CD14-positive monocyte (primary cell): ENCODE results near the gene LRP6. TPM values are rescaled to one million over a fixed set of nuclear protein-coding genes. Genes with fewer than 3 reads are reported as not detected.

Source experiments
- DNase-seq, 3 donors: peaks; one replicate each; pipeline ENCODE4 v3.0.0-alpha.2; 2011 to 2022
- H2AFZ ChIP-seq: 2 replicates; pipeline ENCODE4 v1.6.0; 2012; ENCODE audit warnings: mild to moderate bottlenecking, low read depth, low read length, inconsistent platforms; ENCODE audit not compliant: insufficient read depth, poor library complexity, severe bottlenecking
- H3K27ac ChIP-seq, 2 donors: 1 replicate in 1 of 2; 2 replicates in 1 of 2; pipeline ENCODE4 v1.5.1; 2012 to 2013; ENCODE audit warnings: low read length in 2 of 2, control low read depth in 1 of 2, inconsistent platforms in 1 of 2, low read depth in 1 of 2, mild to moderate bottlenecking in 1 of 2
- H3K27me3 ChIP-seq, 2 donors: one replicate each; pipeline versions ENCODE4 v1.6.0 to v1.6.1; 2011 to 2013; ENCODE audit warnings: low read length in 2 of 2; ENCODE audit not compliant: control insufficient read depth in 2 of 2, insufficient read depth in 2 of 2
- H3K36me3 ChIP-seq, 2 donors: replicated peaks in 1 of 2; 1 replicate in 1 of 2; 2 replicates in 1 of 2; pipeline versions ENCODE4 v1.5.1 to v1.6.1; 2012 to 2013; ENCODE audit warnings: low read length in 2 of 2, control low read depth in 1 of 2, inconsistent platforms in 1 of 2, mild to moderate bottlenecking in 1 of 2; ENCODE audit not compliant: insufficient read depth in 2 of 2, control insufficient read depth in 1 of 2
- H3K4me1 ChIP-seq, 2 donors: 1 replicate in 1 of 2; 2 replicates in 1 of 2; pipeline versions ENCODE4 v1.5.1 to v1.6.1; 2012 to 2013; ENCODE audit warnings: low read length in 2 of 2, control low read depth in 1 of 2, inconsistent platforms in 1 of 2, mild to moderate bottlenecking in 1 of 2, moderate library complexity in 1 of 2; ENCODE audit not compliant: insufficient read depth in 2 of 2, control insufficient read depth in 1 of 2
- H3K4me2 ChIP-seq: replicated peaks from 2 replicates; pipeline ENCODE3; 2012; ENCODE audit warnings: low read length, moderate library complexity, mild to moderate bottlenecking; ENCODE audit not compliant: poor library complexity, severe bottlenecking; ENCODE audit errors: extremely low read depth
- H3K4me3 ChIP-seq, 3 experiments: fragments of 200-600 bp in 1 of 3; sonication (generic) in 1 of 3; replicated peaks in 1 of 3; 1 replicate in 2 of 3; 2 replicates in 1 of 3; pipeline ENCODE4 v1.5.1; 2011 to 2013; ENCODE audit warnings: low read length in 3 of 3, mild to moderate bottlenecking in 3 of 3, control low read depth in 2 of 3, low read depth in 2 of 3, inconsistent platforms in 1 of 3, moderate library complexity in 1 of 3
- H3K79me2 ChIP-seq: 2 replicates; pipeline ENCODE4 v1.6.0; 2012; ENCODE audit warnings: mild to moderate bottlenecking, control low read depth, inconsistent platforms, low read length, moderate library complexity; ENCODE audit not compliant: insufficient read depth
- H3K9ac ChIP-seq: 2 replicates; pipeline ENCODE4 v1.6.0; 2017; ENCODE audit warnings: low read length, mild to moderate bottlenecking; ENCODE audit not compliant: insufficient read depth, poor library complexity, severe bottlenecking
- H3K9me3 ChIP-seq, 2 donors: replicated peaks in 1 of 2; 1 replicate in 1 of 2; 2 replicates in 1 of 2; pipeline versions ENCODE4 v1.5.1 to v1.6.1; 2012 to 2013; ENCODE audit warnings: low read length in 2 of 2, control low read depth in 1 of 2; ENCODE audit not compliant: control insufficient read depth in 1 of 2, insufficient read depth in 1 of 2
- H4K20me1 ChIP-seq: 2 replicates; pipeline ENCODE4 v1.6.0; 2012; ENCODE audit warnings: mild to moderate bottlenecking, low read length, control low read depth, moderate library complexity; ENCODE audit not compliant: insufficient read depth
- H3K27ac Mint-ChIP-seq, 7 donors: one replicate each; pipeline ENCODE4 v1.8.0; 2020; ENCODE audit warnings: mild to moderate bottlenecking in 7 of 7, mixed read lengths in 7 of 7, moderate library complexity in 6 of 7, inconsistent platforms in 2 of 7
- H3K27me3 Mint-ChIP-seq, 3 donors: one replicate each; pipeline ENCODE4 v1.8.0; 2021 to 2022; ENCODE audit warnings: low read depth in 3 of 3, mild to moderate bottlenecking in 3 of 3, mixed read lengths in 3 of 3, moderate library complexity in 3 of 3, inconsistent platforms in 1 of 3
- H3K36me3 Mint-ChIP-seq, 2 donors: one replicate each; pipeline ENCODE4 v1.8.0; 2020; ENCODE audit warnings: mixed read lengths in 2 of 2, inconsistent platforms in 1 of 2, mild to moderate bottlenecking in 1 of 2
- H3K4me1 Mint-ChIP-seq: one replicate; pipeline ENCODE4 v1.8.0; 2020; ENCODE audit warnings: mild to moderate bottlenecking, mixed read lengths
- H3K4me3 Mint-ChIP-seq, 2 donors: one replicate each; pipeline ENCODE4 v1.8.0; 2020; ENCODE audit warnings: mild to moderate bottlenecking in 2 of 2, mixed read lengths in 2 of 2, moderate library complexity in 1 of 2
- H3K9me3 Mint-ChIP-seq, 7 donors: one replicate each; pipeline ENCODE4 v1.8.0; 2020 to 2022; ENCODE audit warnings: mixed read lengths in 7 of 7, mild to moderate bottlenecking in 6 of 7, moderate library complexity in 6 of 7, inconsistent platforms in 2 of 7
- WGBS: methylation state at CpG from one replicate; pipeline ENCODE4 v1.1.5; 2013; ENCODE audit warnings: missing lambda C conversion rate; ENCODE audit not compliant: insufficient coverage; 5-methylcytosine and 5-hydroxymethylcytosine counted together
- intact Hi-C, 2 donors: fragments of 100-400 bp; cut with micrococcal nuclease; formaldehyde crosslinking; loops; one replicate each; pipeline versions ENCODE4 v1.15.0 to v1.15.1; 2023
- polyA plus RNA-seq, 3 donors: library from polyadenylated mRNA; depleted of rRNA in 1 of 3; unstranded in 2 of 3; stranded (reverse) in 1 of 3; fragments of 300-500 nt in 2 of 3; fragments of >200 nt in 1 of 3; fragmentation: Illumina TruSeq in 2 of 3; gene quantifications; 1 replicate in 2 of 3; 2 replicates in 1 of 3; pipeline ENCODE4 v1.2.3, GENCODE V29; 2012 to 2021
- TF ChIP-seq, protein P1 (sequence below): fragments of 200-600 bp; IDR thresholded peaks from one replicate; pipeline ENCODE4 v1.8.0; 2022; ENCODE audit warnings: antibody characterized with exemption, mild to moderate bottlenecking

Gene LRP6
- polyA plus RNA-seq, 3 donors: 0.08 TPM; not detected in 2

DNA sequence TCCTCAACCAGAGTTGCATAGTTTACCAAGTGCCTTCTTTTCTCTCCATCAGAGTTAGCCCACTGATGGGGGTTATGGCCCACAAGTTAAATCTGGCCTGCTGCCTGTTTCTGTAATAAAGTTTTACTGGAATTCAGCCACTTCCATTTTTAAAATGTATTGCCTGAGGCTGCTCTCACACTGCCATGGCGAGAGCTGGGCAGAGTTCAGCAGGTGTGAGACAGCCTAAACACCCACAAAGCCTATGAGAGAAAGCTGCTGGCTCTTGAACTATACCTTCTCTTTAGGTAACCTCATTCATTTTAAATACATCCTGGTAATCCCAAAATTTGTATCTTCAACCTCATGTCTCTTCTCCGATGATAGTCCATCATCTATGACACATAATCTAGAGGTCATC is 110.0 kb downstream of the LRP6 start:
- Mint-ChIP-seq H3K36me3 (no peaks in the 10 kb centered on the region), H3K27me3 (peaks cover 0 to 1% (median 1%) of the 10 kb centered on the region in 3 donors), H3K4me1 (no peaks in the 10 kb centered on the region), H3K4me3 (no peak overlapping the region), H3K27ac (no peak overlapping the region), H3K9me3 (peaks cover 0 to 2% (median 0%) of the 10 kb centered on the region in 7 donors)
- Histone ChIP-seq H3K27me3 (no peaks in the 10 kb centered on the region), H3K9me3 (no peaks in the 10 kb centered on the region), H3K4me1 (no peaks in the 10 kb centered on the region), H3K27ac (no peak overlapping the region), H3K4me3 (no peak overlapping the region), H3K36me3 (no peaks in the 10 kb centered on the region), H3K79me2 (no peaks in the 10 kb centered on the region), H4K20me1 (no peaks in the 10 kb centered on the region), H2AFZ (no peak overlapping the region), H3K9ac (no peak overlapping the region), H3K4me2 (no peak overlapping the region)
- WGBS: 100% methylated on average over 2 of the region's 2 CpGs
- TF ChIP-seq, protein P1, sequence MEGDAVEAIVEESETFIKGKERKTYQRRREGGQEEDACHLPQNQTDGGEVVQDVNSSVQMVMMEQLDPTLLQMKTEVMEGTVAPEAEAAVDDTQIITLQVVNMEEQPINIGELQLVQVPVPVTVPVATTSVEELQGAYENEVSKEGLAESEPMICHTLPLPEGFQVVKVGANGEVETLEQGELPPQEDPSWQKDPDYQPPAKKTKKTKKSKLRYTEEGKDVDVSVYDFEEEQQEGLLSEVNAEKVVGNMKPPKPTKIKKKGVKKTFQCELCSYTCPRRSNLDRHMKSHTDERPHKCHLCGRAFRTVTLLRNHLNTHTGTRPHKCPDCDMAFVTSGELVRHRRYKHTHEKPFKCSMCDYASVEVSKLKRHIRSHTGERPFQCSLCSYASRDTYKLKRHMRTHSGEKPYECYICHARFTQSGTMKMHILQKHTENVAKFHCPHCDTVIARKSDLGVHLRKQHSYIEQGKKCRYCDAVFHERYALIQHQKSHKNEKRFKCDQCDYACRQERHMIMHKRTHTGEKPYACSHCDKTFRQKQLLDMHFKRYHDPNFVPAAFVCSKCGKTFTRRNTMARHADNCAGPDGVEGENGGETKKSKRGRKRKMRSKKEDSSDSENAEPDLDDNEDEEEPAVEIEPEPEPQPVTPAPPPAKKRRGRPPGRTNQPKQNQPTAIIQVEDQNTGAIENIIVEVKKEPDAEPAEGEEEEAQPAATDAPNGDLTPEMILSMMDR: no peak
- DNase-seq: no peak
- intact Hi-C loops: no loop called here

DNA sequence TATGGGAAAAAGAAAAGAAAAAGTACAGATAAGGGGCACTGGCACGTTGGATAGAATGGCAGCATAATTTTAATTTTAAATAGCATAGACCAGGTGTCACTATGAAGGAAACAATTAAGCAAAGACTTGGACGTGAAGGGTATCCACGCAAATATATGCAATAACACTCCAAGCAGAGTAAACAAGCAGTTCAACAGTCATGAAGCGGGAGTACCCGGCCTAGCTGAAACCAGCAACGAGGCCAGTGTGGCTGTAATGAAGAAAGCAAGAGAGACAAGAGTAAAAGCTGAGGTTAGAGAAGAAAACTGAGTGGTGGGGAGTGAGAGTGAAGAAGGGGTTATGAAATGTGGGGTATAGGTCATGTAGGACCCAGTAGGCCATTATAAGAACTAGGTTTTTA is 110.7 kb downstream of the LRP6 start:
- Histone ChIP-seq H2AFZ (no peak overlapping the region), H4K20me1 (no peaks in the 10 kb centered on the region), H3K4me2 (no peak overlapping the region), H3K9ac (no peak overlapping the region), H3K9me3 (no peaks in the 10 kb centered on the region), H3K4me3 (no peak overlapping the region), H3K36me3 (no peaks in the 10 kb centered on the region), H3K27ac (no peak overlapping the region), H3K79me2 (no peaks in the 10 kb centered on the region), H3K4me1 (no peaks in the 10 kb centered on the region), H3K27me3 (no peaks in the 10 kb centered on the region)
- Mint-ChIP-seq H3K36me3 (no peaks in the 10 kb centered on the region), H3K4me3 (no peak overlapping the region), H3K9me3 (peaks cover 0 to 3% (median 0%) of the 10 kb centered on the region in 7 donors), H3K27ac (no peak overlapping the region), H3K4me1 (no peaks in the 10 kb centered on the region), H3K27me3 (peaks cover 0 to 1% (median 1%) of the 10 kb centered on the region in 3 donors)
- WGBS: 95% methylated on average over 3 of the region's 6 CpGs
- intact Hi-C loops: no loop called here
- TF ChIP-seq, protein P1: no peak
- DNase-seq: no peak
